LNCAP (cell line): ENCODE data around the gene NRL.

Experiments
- TF ChIP-seq, protein P1 (sequence below): fragments of 450-650 bp; IDR thresholded peaks from 2 replicates; pipeline ENCODE4 v1.5.1; 2017; ENCODE audit warnings: mild to moderate bottlenecking

Gene NRL

DNA sequence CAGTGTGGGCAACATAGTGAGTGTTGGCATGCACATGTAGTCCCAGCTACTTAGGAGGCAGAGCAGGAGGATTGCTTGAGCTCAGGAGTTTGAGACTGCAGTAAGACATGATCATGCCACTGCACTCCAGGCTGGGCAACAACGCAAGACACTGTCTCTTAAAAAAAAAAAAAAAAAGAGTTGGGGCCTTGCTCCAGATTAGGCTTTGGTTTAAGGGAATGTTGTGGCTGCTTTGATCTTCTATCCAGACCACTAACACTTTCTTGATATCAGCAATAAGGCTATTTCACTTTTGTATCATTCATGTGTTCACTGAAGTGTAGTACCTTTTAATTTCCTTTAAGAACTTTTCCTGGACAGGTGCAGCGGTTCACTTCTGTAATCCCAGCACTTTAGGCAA is 12.9 kb upstream of the NRL start:
- TF ChIP-seq, protein P1, sequence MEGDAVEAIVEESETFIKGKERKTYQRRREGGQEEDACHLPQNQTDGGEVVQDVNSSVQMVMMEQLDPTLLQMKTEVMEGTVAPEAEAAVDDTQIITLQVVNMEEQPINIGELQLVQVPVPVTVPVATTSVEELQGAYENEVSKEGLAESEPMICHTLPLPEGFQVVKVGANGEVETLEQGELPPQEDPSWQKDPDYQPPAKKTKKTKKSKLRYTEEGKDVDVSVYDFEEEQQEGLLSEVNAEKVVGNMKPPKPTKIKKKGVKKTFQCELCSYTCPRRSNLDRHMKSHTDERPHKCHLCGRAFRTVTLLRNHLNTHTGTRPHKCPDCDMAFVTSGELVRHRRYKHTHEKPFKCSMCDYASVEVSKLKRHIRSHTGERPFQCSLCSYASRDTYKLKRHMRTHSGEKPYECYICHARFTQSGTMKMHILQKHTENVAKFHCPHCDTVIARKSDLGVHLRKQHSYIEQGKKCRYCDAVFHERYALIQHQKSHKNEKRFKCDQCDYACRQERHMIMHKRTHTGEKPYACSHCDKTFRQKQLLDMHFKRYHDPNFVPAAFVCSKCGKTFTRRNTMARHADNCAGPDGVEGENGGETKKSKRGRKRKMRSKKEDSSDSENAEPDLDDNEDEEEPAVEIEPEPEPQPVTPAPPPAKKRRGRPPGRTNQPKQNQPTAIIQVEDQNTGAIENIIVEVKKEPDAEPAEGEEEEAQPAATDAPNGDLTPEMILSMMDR = no peak

GRCh38 chr14:24126939-24127338 is 12.2 kb upstream of the NRL start:
- TF ChIP-seq, protein P1 = no peak

DNA sequence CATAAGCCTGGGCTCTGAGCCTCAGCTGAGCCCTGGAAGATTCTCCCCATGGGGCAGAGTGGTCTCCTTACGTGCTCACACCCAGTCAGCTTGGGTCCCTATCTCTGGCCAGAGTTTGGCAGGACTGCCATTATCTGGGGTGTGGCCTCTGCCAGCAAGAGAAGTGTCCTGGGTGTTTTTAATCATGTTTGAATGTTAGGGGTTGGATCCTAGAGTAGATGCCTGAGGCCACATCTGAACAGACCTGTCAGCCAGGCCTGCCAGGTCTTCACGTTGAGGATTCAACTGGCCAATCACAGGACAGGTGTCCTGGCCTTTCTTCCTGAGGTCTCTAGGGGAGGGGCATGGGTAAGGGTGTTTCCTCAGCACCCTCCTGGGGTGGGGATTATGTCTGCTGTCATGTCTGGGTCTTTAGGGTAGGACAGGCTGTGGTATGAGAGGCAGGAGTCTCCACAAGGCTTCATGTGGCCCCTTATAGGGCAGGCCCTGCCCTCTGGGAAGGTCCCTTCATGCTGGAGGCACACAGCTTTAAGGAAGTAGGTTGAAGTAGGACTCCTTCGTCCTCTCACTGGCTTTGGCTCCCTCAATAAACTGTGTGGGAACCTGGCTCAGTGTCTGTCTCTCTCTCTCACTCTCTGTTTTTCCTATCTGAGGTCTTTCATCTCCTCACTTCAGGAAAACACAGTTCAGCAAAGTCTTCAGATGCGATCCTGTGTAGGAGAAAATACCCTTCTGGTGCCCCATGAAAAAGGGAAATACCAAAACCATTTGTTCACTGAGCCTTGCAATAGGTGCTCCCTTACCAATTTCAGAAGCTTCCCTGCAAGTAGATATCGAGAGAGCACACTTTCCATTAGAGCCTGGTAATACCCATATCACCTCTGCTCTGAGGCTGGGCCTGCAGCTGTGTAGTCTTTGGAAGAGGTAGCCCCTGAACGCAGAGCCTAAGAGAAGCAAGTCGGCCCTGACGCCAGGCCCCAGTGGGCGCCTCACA is 9.0 kb upstream of the NRL start:
- TF ChIP-seq, protein P1 = no peak

DNA sequence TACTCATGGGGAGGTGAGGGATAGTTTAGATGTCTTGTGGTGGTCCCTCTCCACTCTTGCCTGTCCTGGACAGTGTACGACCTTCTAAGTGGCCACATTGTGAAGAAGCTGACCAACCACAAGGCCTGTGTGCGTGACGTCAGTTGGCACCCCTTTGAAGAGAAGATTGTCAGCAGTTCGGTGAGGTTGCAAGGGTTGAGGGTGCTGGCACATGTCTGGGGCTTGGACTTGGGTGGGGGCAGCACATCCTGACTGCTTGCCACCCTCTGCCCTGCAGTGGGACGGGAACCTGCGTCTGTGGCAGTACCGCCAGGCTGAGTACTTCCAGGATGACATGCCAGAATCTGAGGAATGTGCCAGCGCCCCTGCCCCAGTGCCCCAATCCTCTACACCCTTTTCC is 8.1 kb upstream of the NRL start:
- TF ChIP-seq, protein P1 = no peak

GRCh38 chr14:24122416-24122815 is 7.7 kb upstream of the NRL start:
- TF ChIP-seq, protein P1 = no peak

- TF ChIP-seq, protein P1 = no peak
These were observed 6.5 kb upstream of the NRL start for GRCh38 chr14:24121210-24121609.

DNA sequence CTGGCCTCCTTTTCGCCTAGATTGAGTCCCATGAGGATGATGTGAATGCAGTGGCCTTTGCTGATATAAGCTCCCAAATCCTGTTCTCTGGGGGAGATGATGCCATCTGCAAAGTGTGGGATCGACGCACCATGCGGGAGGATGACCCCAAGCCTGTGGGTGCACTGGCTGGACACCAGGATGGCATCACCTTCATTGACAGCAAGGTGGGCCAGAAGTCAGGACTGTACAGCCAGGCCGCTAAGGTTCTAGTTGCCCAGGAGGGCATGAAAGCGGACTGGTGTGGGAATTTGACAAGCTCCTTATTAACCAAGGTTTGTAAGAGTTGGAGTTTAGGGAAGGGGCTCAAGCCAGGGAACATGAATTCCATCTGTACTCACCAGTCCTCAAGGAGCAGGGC is 4.9 kb upstream of the NRL start:
- TF ChIP-seq, protein P1 = no peak
